ENCODE measurements around the gene RASA3.

Gene RASA3

GRCh38 chr13:114035583-114036531 is 96.6 kb downstream of the RASA3 start:
- no peak overlapping the region for H3K4me3 ChIP-seq
- no peak for DNase-seq (ENCODE audit: low spot score)
- H3K27ac ChIP-seq: peak overlapping the region in 1 of 2 donors; percentile 24
- TF ChIP-seq, protein P1, sequence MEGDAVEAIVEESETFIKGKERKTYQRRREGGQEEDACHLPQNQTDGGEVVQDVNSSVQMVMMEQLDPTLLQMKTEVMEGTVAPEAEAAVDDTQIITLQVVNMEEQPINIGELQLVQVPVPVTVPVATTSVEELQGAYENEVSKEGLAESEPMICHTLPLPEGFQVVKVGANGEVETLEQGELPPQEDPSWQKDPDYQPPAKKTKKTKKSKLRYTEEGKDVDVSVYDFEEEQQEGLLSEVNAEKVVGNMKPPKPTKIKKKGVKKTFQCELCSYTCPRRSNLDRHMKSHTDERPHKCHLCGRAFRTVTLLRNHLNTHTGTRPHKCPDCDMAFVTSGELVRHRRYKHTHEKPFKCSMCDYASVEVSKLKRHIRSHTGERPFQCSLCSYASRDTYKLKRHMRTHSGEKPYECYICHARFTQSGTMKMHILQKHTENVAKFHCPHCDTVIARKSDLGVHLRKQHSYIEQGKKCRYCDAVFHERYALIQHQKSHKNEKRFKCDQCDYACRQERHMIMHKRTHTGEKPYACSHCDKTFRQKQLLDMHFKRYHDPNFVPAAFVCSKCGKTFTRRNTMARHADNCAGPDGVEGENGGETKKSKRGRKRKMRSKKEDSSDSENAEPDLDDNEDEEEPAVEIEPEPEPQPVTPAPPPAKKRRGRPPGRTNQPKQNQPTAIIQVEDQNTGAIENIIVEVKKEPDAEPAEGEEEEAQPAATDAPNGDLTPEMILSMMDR (IDR thresholded peaks at IDR 0.05): no peak

GRCh38 chr13:114035186-114035582 is 97.2 kb downstream of the RASA3 start:
- TF ChIP-seq, protein P1 (IDR thresholded peaks at IDR 0.05): no peak
- no peak overlapping the region for H3K4me3 ChIP-seq
- DNase-seq (ENCODE audit: low spot score): no peak
- peak overlapping the region in 1 of 2 donors; percentile 24 for H3K27ac ChIP-seq

GRCh38 chr13:114034481-114034891 is 97.9 kb downstream of the RASA3 start:
- Histone ChIP-seq H3K4me3 (peak overlapping the region; percentile 36), H3K27ac (peak overlapping the region; percentile 16 to 72)
- TF ChIP-seq, protein P1 (IDR thresholded peaks at IDR 0.05): no peak
- no peak for DNase-seq (ENCODE audit: low spot score)

- TF ChIP-seq, protein P1 (IDR thresholded peaks at IDR 0.05): no peak
- Histone ChIP-seq H3K4me3 (peak overlapping the region; percentile 36), H3K27ac (peak overlapping the region; percentile 16 to 72)
- DNase-seq (ENCODE audit: low spot score): no peak
Measured at GRCh38 chr13:114033541-114034315, 98.7 kb downstream of the RASA3 start.

DNA sequence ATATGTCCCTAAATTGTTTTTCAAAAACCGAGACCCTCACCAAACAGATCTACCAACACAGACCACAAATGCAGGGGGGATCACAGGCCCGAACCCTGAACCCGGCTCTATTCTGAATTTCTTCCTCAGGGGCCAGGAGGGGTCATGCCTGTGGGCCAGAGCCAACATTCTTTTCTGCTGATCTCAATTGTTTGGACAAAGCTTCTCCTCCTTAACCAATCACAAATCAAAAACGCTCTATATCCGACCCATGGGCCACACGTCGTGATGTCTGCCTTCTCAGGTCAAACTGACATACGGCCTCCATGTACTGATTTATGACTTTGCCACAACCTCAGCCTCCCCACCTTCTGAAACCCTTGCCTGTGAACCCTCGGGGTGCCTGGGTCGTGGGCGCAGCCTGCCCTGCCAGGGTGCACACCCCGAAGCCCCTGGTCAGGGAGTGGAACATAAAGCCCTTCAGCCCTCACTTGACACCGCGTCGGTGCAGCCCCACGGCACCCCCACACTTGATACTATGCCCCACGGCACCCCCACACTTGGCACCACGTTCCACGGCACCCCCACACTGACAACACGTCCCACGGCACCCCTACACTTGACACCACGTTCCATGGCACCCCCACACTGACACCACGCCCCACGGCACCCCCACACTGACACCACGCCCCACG is 100.2 kb downstream of the RASA3 start:
- TF ChIP-seq, protein P1 (IDR thresholded peaks at IDR 0.05): no peak
- DNase-seq (ENCODE audit: low spot score): no peak
- peak overlapping the region in 1 of 2 donors; percentile 78 for H3K27ac ChIP-seq
- no peak overlapping the region for H3K4me3 ChIP-seq

DNA sequence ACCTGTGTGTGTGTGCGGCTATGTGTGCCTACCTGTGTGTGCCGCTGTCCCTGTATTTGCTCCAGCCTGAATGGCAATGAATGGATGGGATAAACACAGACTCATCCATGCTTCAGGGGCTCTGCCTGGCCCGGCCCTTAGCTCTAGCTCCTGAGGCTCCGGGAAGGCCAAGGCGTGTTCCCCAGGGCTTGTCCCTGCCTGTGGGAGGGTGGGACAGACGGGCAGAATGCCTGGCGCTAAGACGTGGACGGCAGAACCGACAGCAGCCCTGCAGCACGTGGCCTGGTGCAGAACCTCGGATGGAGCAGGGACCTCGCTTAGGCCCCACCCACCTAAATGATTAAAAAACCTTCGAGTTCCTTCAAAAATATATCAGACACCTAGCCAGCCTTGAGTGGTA is 100.8 kb downstream of the RASA3 start:
- DNase-seq (ENCODE audit: low spot score): no peak
- TF ChIP-seq, protein P1 (IDR thresholded peaks at IDR 0.05): no peak
- no peak overlapping the region for H3K4me3 ChIP-seq
- H3K27ac ChIP-seq: peak overlapping the region in 1 of 2 donors; percentile 48
